HCT116 (cell line): ENCODE measurements around the gene BCL2L13. TPM values are rescaled to one million over a fixed set of nuclear protein-coding genes. Genes with fewer than 3 reads are reported as not detected.

ENCODE experiments used
- ATAC-seq: fragments of 200-7000 bp; cut with Tn5 transposase; 2 replicates; pipeline ENCODE4 v1.9.1; 2020; ENCODE audit warnings: mild to moderate bottlenecking, moderate library complexity
- BruUV-seq: library from RNA; stranded (reverse); fragments of 400-500 nt; replicated peaks from 2 replicates; lab custom pipeline; 2021; lab: Mats Ljungman, UMichigan
- CTCF ChIA-PET: fragments of 300-600 bp; sonication (Branson Sonifier 250); formaldehyde crosslinking; loops from one replicate; lab custom pipeline; 2021; ENCODE audit warnings: antibody characterized with exemption; lab: Charles Lee
- POLR2A ChIA-PET: fragments of 300-600, 350-600 bp; sonication (Branson Sonifier 250); formaldehyde crosslinking; loops from one replicate; lab custom pipeline; 2021; ENCODE audit warnings: antibody characterized with exemption; lab: Charles Lee
- RAD21 ChIA-PET, 2 experiments: fragments of 300-600 bp; sonication (Branson Sonifier 250); formaldehyde crosslinking; loops; one replicate each; lab custom pipeline; 2023; ENCODE audit warnings: low total read pairs in 2 of 2; ENCODE audit not compliant: uncharacterized antibody in 2 of 2, unreplicated experiment in 2 of 2, low non-redundant PET in 1 of 2; lab: Charles Lee
- DNase-seq: peaks from one replicate; pipeline ENCODE4 v3.0.0-alpha.2; 2010; ENCODE audit warnings: low read depth, low spot score
- H2AFZ ChIP-seq: fragments of 200-600 bp; shearing (Covaris generic), sonication (generic); 2 replicates; pipeline ENCODE4 v1.6.1; 2017; ENCODE audit warnings: low read depth, mixed run types, mixed read lengths, antibody characterized with exemption, low read length; ENCODE audit not compliant: poor library complexity, severe bottlenecking
- H3K27ac ChIP-seq: 2 replicates; pipeline ENCODE4 v1.5.1; 2012; ENCODE audit warnings: low read depth, low read length
- H3K27me3 ChIP-seq: fragments of 200-600 bp; sonication (generic); 2 replicates; pipeline ENCODE4 v1.6.1; 2016; ENCODE audit warnings: mixed run types, low read length, mixed read lengths; ENCODE audit not compliant: insufficient read depth
- H3K36me3 ChIP-seq, 2 experiments: fragments of 200-500 bp in 1 of 2; fragments of 200-600 bp in 1 of 2; sonication (Bioruptor generic) in 1 of 2; sonication (generic) in 1 of 2; 2 replicates each; pipeline versions ENCODE4 v1.5.1 to v1.6.1; 2014 to 2016; ENCODE audit warnings: low read length in 2 of 2, inconsistent platforms in 1 of 2, mixed read lengths in 1 of 2, mixed run types in 1 of 2; ENCODE audit not compliant: insufficient read depth in 2 of 2, control insufficient read depth in 1 of 2
- H3K4me1 ChIP-seq, 2 experiments: fragments of 200-600 bp in 1 of 2; sonication (generic) in 1 of 2; 2 replicates each; pipeline versions ENCODE4 v1.5.1 to v1.6.1; 2012 to 2017; ENCODE audit warnings: low read length in 2 of 2, inconsistent platforms in 1 of 2, mild to moderate bottlenecking in 1 of 2, mixed read lengths in 1 of 2, mixed run types in 1 of 2, moderate library complexity in 1 of 2; ENCODE audit not compliant: insufficient read depth in 2 of 2, control insufficient read depth in 1 of 2
- H3K4me2 ChIP-seq: fragments of 200-600 bp; sonication (generic); 2 replicates; pipeline ENCODE4 v1.6.1; 2017; ENCODE audit warnings: mixed run types, low read length, mixed read lengths
- H3K4me3 ChIP-seq, 2 experiments: fragments of 200-600 bp in 1 of 2; sonication (generic) in 1 of 2; replicated peaks in 1 of 2; 2 replicates each; pipeline ENCODE4 v1.5.1; 2011 to 2016; ENCODE audit warnings: low read length in 2 of 2, control low read depth in 1 of 2, low read depth in 1 of 2, mild to moderate bottlenecking in 1 of 2, mixed read lengths in 1 of 2, mixed run types in 1 of 2
- H3K79me2 ChIP-seq: fragments of 200-600 bp; sonication (generic); 2 replicates; pipeline ENCODE4 v1.6.1; 2017; ENCODE audit warnings: mild to moderate bottlenecking, mixed run types, low read length, moderate library complexity, mixed read lengths; ENCODE audit not compliant: insufficient read depth
- H3K9ac ChIP-seq: fragments of 200-600 bp; sonication (generic); 2 replicates; pipeline ENCODE4 v1.6.1; 2016; ENCODE audit warnings: low read length, mixed read lengths
- H3K9me2 ChIP-seq: fragments of 200-600 bp; sonication (generic), shearing (Covaris generic); 2 replicates; pipeline ENCODE4 v1.6.1; 2017; ENCODE audit warnings: mixed run types, mild to moderate bottlenecking, moderate library complexity; ENCODE audit not compliant: insufficient read depth
- H3K9me3 ChIP-seq, 2 experiments: fragments of 200-500 bp in 1 of 2; fragments of 200-600 bp in 1 of 2; sonication (Bioruptor generic) in 1 of 2; sonication (generic) in 1 of 2; 2 replicates each; pipeline ENCODE4 v1.6.1; 2014 to 2017; ENCODE audit warnings: low read length in 2 of 2, mixed read lengths in 2 of 2, inconsistent platforms in 1 of 2, low read depth in 1 of 2, mild to moderate bottlenecking in 1 of 2, mixed run types in 1 of 2, moderate library complexity in 1 of 2; ENCODE audit not compliant: control insufficient read depth in 1 of 2, insufficient read depth in 1 of 2
- H4K20me1 ChIP-seq: fragments of 200-600 bp; sonication (generic), shearing (Covaris generic); 2 replicates; pipeline ENCODE4 v1.6.1; 2017; ENCODE audit warnings: mixed run types, mild to moderate bottlenecking, moderate library complexity; ENCODE audit not compliant: insufficient read depth
- CBX3 ChIP-seq: IDR thresholded peaks from 2 replicates; pipeline ENCODE4 v1.6.1; 2012; ENCODE audit warnings: low read depth
- EGR1 ChIP-seq: IDR thresholded peaks from 2 replicates; pipeline ENCODE4 v1.6.1; 2012; ENCODE audit warnings: low read depth
- FOSL1 ChIP-seq: IDR thresholded peaks from 2 replicates; pipeline ENCODE4 v1.6.1; 2012; ENCODE audit warnings: low read depth
- JUND ChIP-seq: IDR thresholded peaks from 2 replicates; pipeline ENCODE4 v1.6.1; 2012
- POLR2A ChIP-seq: IDR thresholded peaks from 2 replicates; pipeline ENCODE4 v1.7.0; 2011; ENCODE audit warnings: borderline replicate concordance; ENCODE audit not compliant: insufficient read depth, insufficient read length; ENCODE audit errors: extremely low read depth
- POLR2AphosphoS5 ChIP-seq: IDR thresholded peaks from 2 replicates; pipeline ENCODE4 v1.6.1; 2011; ENCODE audit warnings: mild to moderate bottlenecking, low read depth, low read length, moderate library complexity
- SIN3A ChIP-seq: IDR thresholded peaks from 2 replicates; pipeline ENCODE4 v1.6.1; 2012; ENCODE audit warnings: low read depth
- TCF7L2 ChIP-seq: IDR thresholded peaks from 2 replicates; pipeline ENCODE4 v1.7.0; 2011; ENCODE audit warnings: borderline replicate concordance, inconsistent platforms; ENCODE audit not compliant: insufficient read depth, insufficient read length; ENCODE audit errors: extremely low read depth
- ZNF274 ChIP-seq: fragments of 200-500 bp; sonication (Bioruptor generic); IDR thresholded peaks from 2 replicates; pipeline ENCODE4 v1.6.1; 2014; ENCODE audit warnings: mild to moderate bottlenecking, low read depth, low read length, inconsistent platforms
- intact Hi-C: fragments of 100-400 bp; cut with micrococcal nuclease; formaldehyde crosslinking; loops from 2 replicates; pipeline ENCODE4 v1.10.0; 2022
- total RNA-seq: library from RNA; stranded (reverse); gene quantifications from one replicate; pipeline ENCODE4 v1.2.1, GENCODE V29; 2021; ENCODE audit not compliant: unreplicated experiment
- TF ChIP-seq, protein P1 (sequence below), 3 experiments: fragments of 200-600 bp in 1 of 3; sonication (generic) in 1 of 3; IDR thresholded peaks in 2 of 3; conservative IDR thresholded peaks in 1 of 3; 2 replicates each; pipeline ENCODE4 v1.5.1; 2012 to 2017; ENCODE audit warnings: low read depth in 2 of 3, low read length in 2 of 3, antibody characterized with exemption in 1 of 3, borderline replicate concordance in 1 of 3, control low read depth in 1 of 3, mild to moderate bottlenecking in 1 of 3, mixed read lengths in 1 of 3, mixed run types in 1 of 3, moderate library complexity in 1 of 3; ENCODE audit not compliant: insufficient read depth in 1 of 3
- TF ChIP-seq, protein P2 (sequence below): IDR thresholded peaks from 2 replicates; pipeline ENCODE4 v1.6.1; 2012
- TF ChIP-seq, protein P3 (sequence below): IDR thresholded peaks from 2 replicates; pipeline ENCODE4 v1.6.1; 2011; ENCODE audit warnings: mild to moderate bottlenecking, low read length, moderate library complexity; ENCODE audit not compliant: insufficient replicate concordance; ENCODE audit errors: extremely low read depth

Gene BCL2L13
- total RNA-seq, 1 experiment from 2014 or later, result 38.6 TPM

DNA sequence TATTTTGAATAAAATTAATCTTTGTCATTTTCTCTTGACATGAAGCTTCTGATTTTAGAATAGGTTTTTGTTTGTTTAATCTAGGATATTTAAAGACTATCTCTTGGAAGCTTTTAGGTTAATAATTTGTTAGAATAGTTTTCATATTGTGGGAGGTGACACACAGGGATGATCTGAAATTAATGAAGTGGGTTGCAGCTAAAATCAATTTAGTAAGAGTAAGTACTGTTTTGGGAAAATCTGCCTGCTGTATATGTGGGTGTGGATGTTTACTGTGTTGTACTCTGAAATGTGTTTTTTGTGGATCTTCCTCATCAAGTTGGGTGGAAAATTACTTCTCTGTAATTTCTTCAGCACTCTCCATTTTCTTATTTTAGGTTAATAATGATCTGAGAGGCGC lies 68.4 kb downstream of the BCL2L13 start (continued):
- TF ChIP-seq POLR2AphosphoS5 (no peak), CBX3 (no peak), FOSL1 (no peak)
- TF ChIP-seq, protein P1, sequence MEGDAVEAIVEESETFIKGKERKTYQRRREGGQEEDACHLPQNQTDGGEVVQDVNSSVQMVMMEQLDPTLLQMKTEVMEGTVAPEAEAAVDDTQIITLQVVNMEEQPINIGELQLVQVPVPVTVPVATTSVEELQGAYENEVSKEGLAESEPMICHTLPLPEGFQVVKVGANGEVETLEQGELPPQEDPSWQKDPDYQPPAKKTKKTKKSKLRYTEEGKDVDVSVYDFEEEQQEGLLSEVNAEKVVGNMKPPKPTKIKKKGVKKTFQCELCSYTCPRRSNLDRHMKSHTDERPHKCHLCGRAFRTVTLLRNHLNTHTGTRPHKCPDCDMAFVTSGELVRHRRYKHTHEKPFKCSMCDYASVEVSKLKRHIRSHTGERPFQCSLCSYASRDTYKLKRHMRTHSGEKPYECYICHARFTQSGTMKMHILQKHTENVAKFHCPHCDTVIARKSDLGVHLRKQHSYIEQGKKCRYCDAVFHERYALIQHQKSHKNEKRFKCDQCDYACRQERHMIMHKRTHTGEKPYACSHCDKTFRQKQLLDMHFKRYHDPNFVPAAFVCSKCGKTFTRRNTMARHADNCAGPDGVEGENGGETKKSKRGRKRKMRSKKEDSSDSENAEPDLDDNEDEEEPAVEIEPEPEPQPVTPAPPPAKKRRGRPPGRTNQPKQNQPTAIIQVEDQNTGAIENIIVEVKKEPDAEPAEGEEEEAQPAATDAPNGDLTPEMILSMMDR (IDR thresholded peaks at IDR 0.05 in 2 of 3, conservative IDR thresholded peaks at IDR 0.05 in 1 of 3; ENCODE audit: borderline replicate concordance in 1 of 3, insufficient read depth in 1 of 3, low read depth in 2 of 3, low read length in 2 of 3), result no peak
- TF ChIP-seq, all 23 proteins: peak for 0

DNA sequence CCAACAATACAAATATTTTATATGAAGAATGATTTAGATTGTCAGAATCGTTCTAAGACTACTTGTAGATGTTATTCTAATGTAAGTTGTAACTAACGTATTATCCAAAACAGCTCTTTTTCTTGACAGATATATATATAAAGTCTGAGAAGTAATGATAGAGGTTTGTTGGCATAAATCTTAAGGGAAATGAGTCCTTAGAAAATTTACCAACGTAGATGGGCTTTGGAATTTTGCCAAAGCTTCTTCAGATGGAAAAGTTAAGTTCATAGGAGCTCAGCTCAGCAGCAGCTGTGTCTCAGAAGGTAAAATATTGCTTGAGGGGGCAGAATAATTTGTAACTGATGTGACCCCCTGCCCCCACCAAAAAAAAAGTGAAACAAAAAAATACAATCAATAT lies 69.0 kb downstream of the BCL2L13 start:
- no peak for ATAC-seq
- no TSS peak for BruUV-seq

More for the DNA sequence above, 69.0 kb downstream of the BCL2L13 start:
- DNase-seq, result no peak
- TF ChIP-seq, protein P2, sequence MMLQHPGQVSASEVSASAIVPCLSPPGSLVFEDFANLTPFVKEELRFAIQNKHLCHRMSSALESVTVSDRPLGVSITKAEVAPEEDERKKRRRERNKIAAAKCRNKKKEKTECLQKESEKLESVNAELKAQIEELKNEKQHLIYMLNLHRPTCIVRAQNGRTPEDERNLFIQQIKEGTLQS, result no peak
- TF ChIP-seq TCF7L2 (no peak), FOSL1 (no peak), ZNF274 (no peak), POLR2A (no peak), EGR1 (no peak), CBX3 (no peak), POLR2AphosphoS5 (no peak), SIN3A (no peak), JUND (no peak)
- TF ChIP-seq, protein P3, sequence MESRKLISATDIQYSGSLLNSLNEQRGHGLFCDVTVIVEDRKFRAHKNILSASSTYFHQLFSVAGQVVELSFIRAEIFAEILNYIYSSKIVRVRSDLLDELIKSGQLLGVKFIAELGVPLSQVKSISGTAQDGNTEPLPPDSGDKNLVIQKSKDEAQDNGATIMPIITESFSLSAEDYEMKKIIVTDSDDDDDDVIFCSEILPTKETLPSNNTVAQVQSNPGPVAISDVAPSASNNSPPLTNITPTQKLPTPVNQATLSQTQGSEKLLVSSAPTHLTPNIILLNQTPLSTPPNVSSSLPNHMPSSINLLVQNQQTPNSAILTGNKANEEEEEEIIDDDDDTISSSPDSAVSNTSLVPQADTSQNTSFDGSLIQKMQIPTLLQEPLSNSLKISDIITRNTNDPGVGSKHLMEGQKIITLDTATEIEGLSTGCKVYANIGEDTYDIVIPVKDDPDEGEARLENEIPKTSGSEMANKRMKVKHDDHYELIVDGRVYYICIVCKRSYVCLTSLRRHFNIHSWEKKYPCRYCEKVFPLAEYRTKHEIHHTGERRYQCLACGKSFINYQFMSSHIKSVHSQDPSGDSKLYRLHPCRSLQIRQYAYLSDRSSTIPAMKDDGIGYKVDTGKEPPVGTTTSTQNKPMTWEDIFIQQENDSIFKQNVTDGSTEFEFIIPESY, result no peak
- TF ChIP-seq, all 23 proteins: peak for 0
- Histone ChIP-seq H3K9me3 (no peaks in the 10 kb centered on the region), H4K20me1 (no peaks in the 10 kb centered on the region), H3K27me3 (no peaks in the 10 kb centered on the region), H3K4me2 (peak overlapping the region; percentile 82; the same call in 1 of the 2 replicates), H3K79me2 (no peaks in the 10 kb centered on the region), H3K9me2 (no peaks in the 10 kb centered on the region), H3K4me1 (peaks cover 12 to 21% of the 10 kb centered on the region in 2 experiments; a peak in 3 of 4 replicates), H3K9ac (no peak overlapping the region), H2AFZ (no peak overlapping the region), H3K4me3 (no peak overlapping the region), H3K27ac (peak overlapping the region; percentile 69; the same call in 1 of the 2 replicates), H3K36me3 (no peaks in the 10 kb centered on the region)
- ChIA-PET POLR2A (interaction anchor here (1.6 kb wide), 1 partner anchor 19 kb away, joined by 3 read pairs; no protein-coding TSS in a partner anchor), CTCF (no interaction called here), RAD21 (no interaction called here)
- intact Hi-C loops, result no loop called here
